Stimulated activated CD4-positive, alpha-beta T cell treated with anti-CD3 and anti-CD28 coated beads, Interleukin-2, amount 100 ng/mL, for 4 hours (primary cell): ENCODE data around the gene NUP58.

ENCODE experiments used
- DNase-seq: peaks from one replicate; pipeline ENCODE4 v3.0.0-alpha.2; 2020; ENCODE audit warnings: low read depth

Gene NUP58

GRCh38 chr13:25301347-25302113 is at the start of gene NUP58:
NUP58 (plus strand) TSS chr13:25301625; CDS start chr13:25301774, 149 bp downstream.
- peak; percentile 89 for DNase-seq

- no peak for DNase-seq
These were observed 49.2 kb upstream of the NUP58 start for GRCh38 chr13:25252225-25252624.

- DNase-seq = no peak
These were observed 48.7 kb upstream of the NUP58 start for GRCh38 chr13:25252752-25253151.

GRCh38 chr13:25253702-25254101 is 47.7 kb upstream of the NUP58 start:
- no peak for DNase-seq

- DNase-seq = no peak
These were observed 39.2 kb upstream of the NUP58 start for GRCh38 chr13:25262261-25262660.

GRCh38 chr13:25266706-25267105 is 34.7 kb upstream of the NUP58 start:
- DNase-seq = no peak

- no peak for DNase-seq
These were observed 33.7 kb upstream of the NUP58 start for GRCh38 chr13:25267715-25268114.

- no peak for DNase-seq
These were observed 32.9 kb upstream of the NUP58 start for GRCh38 chr13:25268561-25268960.

GRCh38 chr13:25276748-25277147 is 24.7 kb upstream of the NUP58 start:
- DNase-seq = no peak

GRCh38 chr13:25280396-25280795 is 21.0 kb upstream of the NUP58 start:
- no peak for DNase-seq

GRCh38 chr13:25281193-25281934 is 20.1 kb upstream of the NUP58 start:
- DNase-seq = no peak

- no peak for DNase-seq
These were observed 19.5 kb upstream of the NUP58 start for GRCh38 chr13:25281935-25282332.

- no peak for DNase-seq
These were observed 15.0 kb upstream of the NUP58 start for GRCh38 chr13:25286308-25286968.

- peak; percentile 87 for DNase-seq
These were observed 14.2 kb upstream of the NUP58 start, which contains the start of gene MTMR6 for GRCh38 chr13:25286969-25287961. MTMR6 (minus strand) TSS chr13:25287488; CDS start chr13:25287247, 241 bp downstream.

GRCh38 chr13:25288966-25289365 is 12.5 kb upstream of the NUP58 start:
- no peak for DNase-seq

GRCh38 chr13:25291691-25292090 is 9.7 kb upstream of the NUP58 start:
- DNase-seq = no peak

- no peak for DNase-seq
These were observed 9.1 kb upstream of the NUP58 start for GRCh38 chr13:25292301-25292700.

GRCh38 chr13:25295228-25295627 is 6.2 kb upstream of the NUP58 start:
- no peak for DNase-seq

- no peak for DNase-seq
These were observed 5.7 kb upstream of the NUP58 start for GRCh38 chr13:25295701-25296100.

- DNase-seq = no peak
These were observed 521 bp upstream of the NUP58 start for GRCh38 chr13:25300861-25301346.

- no peak for DNase-seq
These were observed 696 bp downstream of the NUP58 start for GRCh38 chr13:25302121-25302520.
